Measurements from ENCODE around the gene PORCN.
"Not testable (repeated sequence)": the region's sequence is repeated elsewhere in the genome, so short reads cannot be mapped to it uniquely, and the experiment has no call there.

The PORCN gene

GRCh38 chrX:48514126-48514806 lies 5.5 kb downstream of the PORCN start:
- DNase-seq: no peak

DNA sequence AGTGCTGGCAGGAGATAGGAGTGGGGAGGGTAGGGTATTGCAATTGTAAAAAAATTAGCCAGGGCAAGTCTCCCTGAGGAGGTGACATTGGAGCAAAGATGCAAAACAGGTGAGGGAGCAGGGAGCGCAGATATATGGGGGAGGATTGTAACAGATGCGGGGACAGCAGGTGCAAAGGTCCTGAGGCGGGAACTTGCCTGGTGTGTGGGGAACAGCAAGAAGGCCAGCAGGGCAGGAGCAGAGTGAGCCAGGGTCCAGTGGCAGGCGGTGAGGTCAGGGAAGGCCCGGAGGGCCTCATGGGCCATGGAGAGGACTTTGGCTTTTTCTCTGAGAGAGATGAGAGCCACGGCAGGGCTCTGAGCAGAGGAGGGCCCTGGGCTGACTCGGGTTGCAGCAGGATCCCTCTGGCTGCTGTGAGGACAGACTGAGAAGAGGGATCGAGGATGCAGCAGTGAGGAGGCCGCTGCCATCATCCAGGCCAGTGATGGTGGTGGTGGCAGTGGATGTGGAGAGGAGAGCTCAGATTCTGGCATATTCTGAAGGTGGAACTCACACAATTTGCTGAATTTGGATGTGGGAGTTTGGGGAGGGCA lies 6.2 kb downstream of the PORCN start:
- DNase-seq: no peak

- no peak for DNase-seq
These were observed 7.0 kb downstream of the PORCN start for GRCh38 chrX:48515842-48516241.

- DNase-seq: no peak
These were observed 7.5 kb downstream of the PORCN start for GRCh38 chrX:48516285-48516684.

DNA sequence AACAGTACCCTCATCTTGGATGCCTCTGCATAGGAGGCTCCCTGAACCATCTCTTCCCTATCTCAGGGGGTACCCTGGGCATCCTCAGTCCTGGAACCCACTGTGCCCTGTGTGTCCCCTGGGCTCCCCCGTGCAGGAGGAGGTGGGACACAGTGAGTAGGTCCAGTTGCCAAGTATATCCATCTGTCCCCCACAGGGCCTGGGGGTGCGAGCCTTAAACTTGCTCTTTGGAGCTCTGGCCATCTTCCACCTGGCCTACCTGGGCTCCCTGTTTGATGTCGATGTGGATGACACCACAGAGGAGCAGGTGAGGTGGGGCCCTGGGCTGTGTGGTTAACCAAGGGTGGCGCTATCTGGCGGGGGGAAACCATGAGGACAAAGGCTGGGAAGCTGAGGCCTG lies 8.2 kb downstream of the PORCN start:
- no peak for DNase-seq

DNA sequence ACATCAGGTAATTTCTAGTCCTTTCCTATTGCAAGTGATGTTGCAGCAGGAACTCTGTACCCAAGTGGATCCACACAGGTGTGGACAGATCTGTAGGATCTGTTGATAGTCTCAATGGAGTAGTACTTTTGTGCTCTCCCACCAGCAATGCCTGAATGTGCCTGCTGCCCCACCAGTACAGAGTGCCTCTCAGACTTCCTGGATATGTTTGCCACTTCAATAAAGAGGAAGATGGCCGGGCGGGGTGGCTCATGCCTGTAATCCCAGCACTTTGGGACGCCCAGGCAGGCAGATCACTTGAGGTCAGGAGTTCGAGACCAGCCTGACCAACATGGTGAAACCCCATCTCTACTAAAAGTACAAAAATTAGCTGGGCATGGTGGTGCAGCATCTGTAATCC lies 10.7 kb downstream of the PORCN start:
- not testable (repeated sequence) for DNase-seq

- DNase-seq: no peak
These were observed 11.7 kb downstream of the PORCN start for GRCh38 chrX:48520455-48520854.

DNA sequence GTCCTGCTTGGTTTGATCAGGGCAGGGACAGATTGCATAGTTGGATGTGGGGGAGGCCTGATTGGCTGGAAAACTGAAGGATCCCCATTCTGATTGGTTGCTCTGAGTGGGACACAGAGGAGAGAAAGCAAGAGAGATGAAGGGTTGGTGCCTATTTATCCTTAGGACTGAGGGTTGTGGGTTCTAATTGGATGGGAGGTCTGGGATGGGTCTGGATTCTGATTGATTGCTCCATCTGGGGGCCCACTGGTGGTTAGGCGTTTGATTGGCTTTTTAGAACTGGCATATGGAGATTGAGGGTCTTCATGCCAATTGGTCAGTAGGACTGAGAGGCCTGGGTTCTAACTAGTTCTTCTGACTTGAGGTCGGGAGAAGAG lies 12.2 kb downstream of the PORCN start:
- DNase-seq: no peak

DNA sequence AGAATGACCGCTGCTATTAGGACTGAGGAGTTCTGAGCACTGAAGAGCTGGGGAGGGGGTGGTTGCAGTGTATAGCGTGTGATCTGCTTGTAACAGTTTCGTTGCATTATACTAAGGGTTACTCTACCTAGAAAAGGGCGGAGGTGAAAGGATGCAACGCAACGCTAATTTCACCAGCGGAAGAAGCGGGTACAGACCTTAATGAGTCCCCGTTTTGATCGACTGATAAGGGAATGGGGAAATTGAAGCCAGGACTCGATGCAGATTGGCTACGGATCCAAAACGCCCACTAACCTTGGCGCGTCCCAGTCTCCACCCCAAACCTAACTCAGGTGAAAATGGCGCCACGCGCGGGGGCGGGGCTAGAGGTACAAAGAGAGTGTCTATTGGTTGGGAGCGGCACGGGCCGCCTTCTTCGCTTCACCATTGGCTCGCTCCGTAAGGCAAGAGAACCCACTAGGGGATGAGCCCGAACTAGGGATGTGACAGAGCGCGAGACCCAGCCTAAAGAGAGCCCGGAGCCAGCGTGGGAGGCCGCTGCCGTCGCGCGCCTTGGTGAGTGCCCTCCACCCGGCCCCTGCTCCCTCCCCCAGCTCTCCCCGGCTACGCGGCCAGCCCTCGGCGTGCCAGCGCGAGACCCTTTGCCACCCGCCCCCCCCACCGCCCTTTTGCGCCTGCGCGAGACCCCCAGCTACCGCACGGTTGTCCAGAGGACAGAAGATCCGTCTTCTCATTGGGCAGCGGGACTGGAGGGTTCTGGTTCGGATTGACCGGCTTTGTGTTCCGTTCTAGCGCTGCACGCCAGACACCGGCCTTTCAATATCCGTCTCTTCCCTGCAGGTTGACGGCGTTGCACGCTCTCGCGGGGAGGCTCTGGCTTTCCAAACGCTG lies 12.8 kb downstream of the PORCN start, which contains the start of gene EBP:
Gene EBP (plus strand): TSS at position 456 of the 891 bp plus-strand sequence. CDS start 1,964 bp downstream, outside the sequence.
- DNase-seq: peak; percentile 94

- DNase-seq: no peak
These were observed 13.5 kb downstream of the PORCN start for GRCh38 chrX:48522291-48522690.

DNA sequence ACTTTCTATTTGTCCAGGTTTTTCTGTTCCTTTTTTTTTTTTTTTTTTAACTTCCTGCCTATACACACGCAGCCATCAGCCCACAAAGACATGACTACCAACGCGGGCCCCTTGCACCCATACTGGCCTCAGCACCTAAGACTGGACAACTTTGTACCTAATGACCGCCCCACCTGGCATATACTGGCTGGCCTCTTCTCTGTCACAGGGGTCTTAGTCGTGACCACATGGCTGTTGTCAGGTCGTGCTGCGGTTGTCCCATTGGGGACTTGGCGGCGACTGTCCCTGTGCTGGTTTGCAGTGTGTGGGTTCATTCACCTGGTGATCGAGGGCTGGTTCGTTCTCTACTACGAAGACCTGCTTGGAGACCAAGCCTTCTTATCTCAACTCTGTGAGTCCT lies 14.9 kb downstream of the PORCN start:
- no peak for DNase-seq

DNA sequence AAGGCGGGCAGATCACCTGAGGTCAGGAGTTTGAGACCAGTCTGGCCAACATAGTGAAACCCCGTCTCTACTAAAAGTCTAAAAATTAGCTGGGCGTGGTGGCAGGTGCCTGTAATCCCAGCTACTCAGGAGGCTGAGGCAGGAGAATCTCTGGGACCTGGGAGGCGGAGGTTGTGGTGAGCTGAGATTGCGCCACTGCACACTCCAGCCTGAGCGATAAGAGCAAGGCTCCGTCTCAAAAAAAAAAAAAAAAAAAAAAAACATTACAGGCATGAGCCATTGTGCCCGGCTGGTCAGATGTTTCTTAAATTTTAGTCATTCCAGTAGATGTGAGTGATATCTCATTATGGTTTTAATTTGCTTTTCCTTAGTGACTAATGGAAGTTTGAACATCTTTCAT lies 17.1 kb downstream of the PORCN start:
- not testable (repeated sequence) for DNase-seq

DNA sequence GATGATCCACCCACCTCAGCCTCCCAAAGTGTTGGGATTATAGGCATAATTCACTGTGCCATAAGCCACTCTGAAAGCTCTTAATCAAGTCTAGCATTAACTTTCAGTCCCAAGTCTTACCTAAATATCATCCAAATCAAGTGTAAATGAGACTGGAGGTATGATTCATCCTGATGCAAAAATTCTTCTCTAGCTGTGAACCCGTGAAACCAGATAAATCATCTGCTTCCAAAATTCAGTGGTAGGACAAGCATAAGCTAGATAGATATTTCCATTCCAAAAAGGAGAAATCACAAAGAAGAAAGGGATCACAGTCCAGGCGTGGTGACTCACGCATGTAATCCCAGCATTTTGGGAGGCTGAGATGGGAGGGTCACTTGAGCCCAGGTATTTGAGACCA lies 21.9 kb downstream of the PORCN start:
- DNase-seq: no peak

DNA sequence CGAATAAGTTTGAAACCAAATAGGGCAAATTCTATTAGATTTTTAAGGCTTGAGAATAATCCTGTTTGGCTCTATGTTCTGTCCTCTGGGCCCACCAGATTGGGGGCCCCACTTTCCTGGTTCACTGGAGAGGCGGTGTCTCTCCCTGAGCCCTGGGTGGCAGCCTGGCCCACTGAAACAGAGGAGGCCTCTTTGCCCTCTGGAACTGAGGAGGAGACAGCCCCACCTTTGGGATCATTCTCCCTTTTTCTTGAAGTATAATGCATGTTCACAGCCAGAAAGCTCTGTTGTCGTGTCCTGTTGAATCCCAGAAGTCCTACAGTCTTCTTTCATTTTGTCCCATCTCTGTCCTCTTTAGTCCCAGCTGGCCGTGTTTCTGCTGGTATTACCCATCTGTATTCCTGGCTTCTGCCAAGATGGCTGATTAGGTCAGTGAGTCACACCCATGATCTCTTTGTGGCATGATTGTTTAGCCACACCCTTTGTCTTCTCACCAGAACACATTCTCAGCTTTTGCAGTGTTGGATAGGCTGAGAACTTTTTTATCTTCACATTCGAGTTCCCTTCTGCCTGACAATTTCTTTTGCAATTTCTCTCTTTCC lies 22.7 kb downstream of the PORCN start:
- no peak for DNase-seq

DNA sequence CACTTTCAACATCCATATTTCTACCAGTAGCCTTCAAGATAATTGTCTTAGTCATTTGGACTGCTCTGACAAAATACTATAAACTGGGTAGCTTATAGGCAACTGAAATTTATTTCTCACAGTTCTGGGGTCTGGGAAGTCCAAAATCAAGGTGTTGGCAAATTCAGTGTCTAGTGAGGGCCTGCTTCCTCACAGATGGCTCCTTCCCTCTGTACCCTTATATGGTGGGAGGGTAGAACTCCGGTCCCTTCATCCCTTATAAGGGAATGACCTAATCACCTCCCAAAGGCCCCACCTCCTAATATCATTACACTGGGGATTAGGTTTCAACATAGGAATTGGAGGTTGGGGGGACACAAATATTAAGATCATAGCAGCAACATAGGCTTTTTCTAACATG lies 23.4 kb downstream of the PORCN start:
- no peak for DNase-seq

GRCh38 chrX:48533165-48533564 lies 24.4 kb downstream of the PORCN start:
- DNase-seq: no peak

GRCh38 chrX:48538641-48539344 lies 30.0 kb downstream of the PORCN start:
- DNase-seq: no peak

GRCh38 chrX:48539345-48540027 lies 30.7 kb downstream of the PORCN start, which contains the start of gene TBC1D25:
Gene TBC1D25 (plus strand): TSS chrX:48539714. CDS start chrX:48539798, 84 bp downstream.
- DNase-seq: peak; percentile 96 to 97

DNA sequence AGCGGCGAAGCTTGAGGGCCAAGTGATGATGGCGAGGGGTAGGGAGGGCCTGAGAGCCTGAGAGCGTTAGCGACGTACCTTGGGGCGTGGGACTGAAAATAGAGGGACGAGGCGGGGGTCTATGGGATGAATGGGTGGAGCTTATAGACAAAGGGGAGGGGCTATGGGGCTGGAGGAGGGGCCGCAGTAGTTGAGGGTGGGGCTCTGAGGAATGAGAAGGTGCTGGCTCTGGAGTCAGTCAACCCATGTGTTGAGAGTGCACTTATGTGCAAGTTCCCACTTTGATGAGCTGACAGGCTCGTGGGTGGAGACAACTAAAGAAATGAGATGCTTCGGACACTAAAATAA lies 31.2 kb downstream of the PORCN start:
- peak; percentile 49 to 53 for DNase-seq

DNA sequence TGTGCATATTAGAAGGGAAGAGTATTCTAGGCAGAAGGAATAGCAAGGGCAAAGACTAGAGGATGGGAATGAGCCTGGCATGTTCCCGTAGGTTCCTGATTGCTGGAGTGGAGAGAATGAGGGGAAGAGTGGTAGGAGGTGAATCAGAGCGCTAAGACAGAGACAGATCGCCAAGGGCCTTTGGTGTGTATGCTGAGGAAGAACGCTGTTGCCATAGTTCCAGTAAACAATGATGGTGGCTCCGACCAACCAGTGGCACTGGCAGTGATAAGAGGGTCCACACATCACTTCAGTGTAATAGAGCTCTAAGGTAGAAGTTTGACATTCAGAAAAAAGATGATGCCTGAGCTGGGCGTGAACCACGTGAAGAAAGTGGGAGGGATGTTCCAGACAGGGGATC lies 31.7 kb downstream of the PORCN start:
- DNase-seq: no peak

DNA sequence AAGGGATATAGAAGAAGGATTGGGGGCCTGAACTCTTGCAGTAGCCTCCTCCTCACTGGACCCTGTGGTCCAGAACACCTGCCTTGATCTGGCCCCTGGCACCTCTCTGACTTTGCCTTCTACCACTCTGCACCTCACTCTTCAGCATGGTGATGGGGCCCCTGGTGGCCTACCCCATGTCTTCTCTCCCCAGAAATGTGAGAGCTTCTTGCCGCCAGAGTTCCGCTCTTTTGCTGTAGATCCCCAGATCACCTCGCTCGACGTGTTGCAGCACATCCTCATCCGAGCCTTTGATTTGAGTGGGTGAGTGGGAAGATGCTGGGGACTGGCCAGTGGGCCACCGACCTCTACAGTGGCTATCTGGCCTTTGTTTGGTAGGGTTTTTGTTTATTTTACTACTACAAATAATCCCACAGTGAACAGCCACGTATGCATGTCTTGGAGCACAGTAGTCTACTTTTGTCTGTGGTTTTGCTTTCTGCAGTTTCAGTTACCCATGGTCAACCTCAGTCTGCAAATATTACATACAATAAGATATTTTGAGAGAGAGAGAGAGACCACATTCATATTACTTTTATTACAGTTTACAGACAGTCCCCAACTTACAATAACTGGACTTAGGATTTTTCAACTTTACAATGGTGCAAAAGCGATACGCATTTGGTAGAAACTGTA lies 32.5 kb downstream of the PORCN start:
- no peak for DNase-seq

GRCh38 chrX:48548871-48549270 lies 40.1 kb downstream of the PORCN start:
- no peak for DNase-seq
